Parathyroid adenoma (tissue), 2 donors: Measurements from ENCODE around the gene GLYATL1B.
"Not testable (repeated sequence)": the region's sequence is repeated elsewhere in the genome, so short reads cannot be mapped to it uniquely, and the experiment has no call there.

Experiments used
- H2AFZ ChIP-seq: fragments of 300-600 bp; sonication (generic); one replicate; pipeline ENCODE4 v1.7.0; 2017; ENCODE audit warnings: antibody characterized with exemption, mild to moderate bottlenecking
- H3K27ac ChIP-seq: fragments of 300-600 bp; sonication (generic); one replicate; pipeline ENCODE4 v1.7.0; 2017
- H3K27me3 ChIP-seq: fragments of 300-600 bp; sonication (generic); one replicate; pipeline ENCODE4 v1.7.0; 2017; ENCODE audit warnings: low read length; ENCODE audit not compliant: control insufficient read depth, insufficient read depth
- H3K36me3 ChIP-seq: fragments of 300-600 bp; sonication (generic); one replicate; pipeline ENCODE4 v1.7.0; 2017; ENCODE audit warnings: low read length; ENCODE audit not compliant: control insufficient read depth, insufficient read depth
- H3K4me1 ChIP-seq: fragments of 300-600 bp; sonication (generic); one replicate; pipeline ENCODE4 v1.7.0; 2017; ENCODE audit warnings: control low read depth
- H3K4me2 ChIP-seq: fragments of 300-600 bp; sonication (generic); one replicate; pipeline ENCODE4 v1.7.0; 2017; ENCODE audit warnings: low read length
- H3K4me3 ChIP-seq: fragments of 300-600 bp; sonication (generic); one replicate; pipeline ENCODE4 v1.7.0; 2017; ENCODE audit warnings: low read depth, low read length
- H3K79me2 ChIP-seq: fragments of 300-600 bp; sonication (generic); one replicate; pipeline ENCODE4 v1.7.0; 2017; ENCODE audit warnings: control low read depth
- H3K9ac ChIP-seq: fragments of 300-600 bp; sonication (generic); one replicate; pipeline ENCODE4 v1.7.0; 2017; ENCODE audit warnings: mild to moderate bottlenecking
- H3K9me3 ChIP-seq: fragments of 300-600 bp; sonication (generic); one replicate; pipeline ENCODE4 v1.7.0; 2017; ENCODE audit warnings: low read length; ENCODE audit not compliant: control insufficient read depth
- TF ChIP-seq, protein P1 (sequence below): fragments of 300-600 bp; sonication (generic); IDR thresholded peaks from one replicate; pipeline ENCODE4 v1.7.0; 2017; ENCODE audit warnings: antibody characterized with exemption, mild to moderate bottlenecking
- donor health status: primary hyperparathyroidism.

Gene GLYATL1B

DNA sequence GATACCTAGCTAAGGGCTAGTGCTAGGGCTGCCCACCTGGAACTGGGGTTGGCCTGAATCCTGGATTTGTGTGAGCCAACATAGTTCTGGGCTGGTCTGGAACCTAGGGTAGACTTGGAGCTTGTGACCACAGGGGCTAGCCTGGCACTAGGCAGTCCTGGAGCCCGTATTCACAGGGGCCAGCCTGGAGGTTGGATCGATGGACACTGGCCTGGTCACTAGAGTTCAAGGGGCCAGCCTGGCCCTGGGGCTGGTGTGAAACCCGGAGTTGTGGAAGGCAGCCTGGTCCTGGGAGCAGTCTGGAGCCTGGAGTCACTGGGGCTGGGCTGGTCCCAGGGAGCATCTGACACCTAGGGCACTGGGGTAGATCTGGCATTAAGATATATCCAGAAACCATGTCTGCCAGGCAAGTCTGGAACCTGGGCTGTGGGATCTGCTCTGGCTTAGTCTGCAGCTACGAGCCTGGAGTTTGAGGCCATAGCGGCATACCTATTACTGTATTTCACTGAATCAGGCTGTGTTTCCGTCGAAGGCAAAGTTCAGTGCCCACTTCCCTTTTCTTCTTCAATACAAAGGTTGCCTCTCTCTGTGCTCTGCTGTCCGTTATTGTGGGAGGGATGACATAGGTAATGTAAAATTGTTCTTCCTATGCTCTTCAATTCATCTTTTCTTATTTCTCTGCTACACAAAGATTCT, 9.1 kb upstream of the GLYATL1B start:
- Histone ChIP-seq H3K36me3 (no peaks in the 10 kb centered on the region), H3K9me3 (no peaks in the 10 kb centered on the region), H2AFZ (no peak overlapping the region), H3K27ac (no peak overlapping the region), H3K4me2 (no peak overlapping the region), H3K4me1 (no peaks in the 10 kb centered on the region), H3K79me2 (no peaks in the 10 kb centered on the region), H3K9ac (no peak overlapping the region), H3K27me3 (no peaks in the 10 kb centered on the region), H3K4me3 (no peak overlapping the region)
- TF ChIP-seq, protein P1, sequence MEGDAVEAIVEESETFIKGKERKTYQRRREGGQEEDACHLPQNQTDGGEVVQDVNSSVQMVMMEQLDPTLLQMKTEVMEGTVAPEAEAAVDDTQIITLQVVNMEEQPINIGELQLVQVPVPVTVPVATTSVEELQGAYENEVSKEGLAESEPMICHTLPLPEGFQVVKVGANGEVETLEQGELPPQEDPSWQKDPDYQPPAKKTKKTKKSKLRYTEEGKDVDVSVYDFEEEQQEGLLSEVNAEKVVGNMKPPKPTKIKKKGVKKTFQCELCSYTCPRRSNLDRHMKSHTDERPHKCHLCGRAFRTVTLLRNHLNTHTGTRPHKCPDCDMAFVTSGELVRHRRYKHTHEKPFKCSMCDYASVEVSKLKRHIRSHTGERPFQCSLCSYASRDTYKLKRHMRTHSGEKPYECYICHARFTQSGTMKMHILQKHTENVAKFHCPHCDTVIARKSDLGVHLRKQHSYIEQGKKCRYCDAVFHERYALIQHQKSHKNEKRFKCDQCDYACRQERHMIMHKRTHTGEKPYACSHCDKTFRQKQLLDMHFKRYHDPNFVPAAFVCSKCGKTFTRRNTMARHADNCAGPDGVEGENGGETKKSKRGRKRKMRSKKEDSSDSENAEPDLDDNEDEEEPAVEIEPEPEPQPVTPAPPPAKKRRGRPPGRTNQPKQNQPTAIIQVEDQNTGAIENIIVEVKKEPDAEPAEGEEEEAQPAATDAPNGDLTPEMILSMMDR: no peak

DNA sequence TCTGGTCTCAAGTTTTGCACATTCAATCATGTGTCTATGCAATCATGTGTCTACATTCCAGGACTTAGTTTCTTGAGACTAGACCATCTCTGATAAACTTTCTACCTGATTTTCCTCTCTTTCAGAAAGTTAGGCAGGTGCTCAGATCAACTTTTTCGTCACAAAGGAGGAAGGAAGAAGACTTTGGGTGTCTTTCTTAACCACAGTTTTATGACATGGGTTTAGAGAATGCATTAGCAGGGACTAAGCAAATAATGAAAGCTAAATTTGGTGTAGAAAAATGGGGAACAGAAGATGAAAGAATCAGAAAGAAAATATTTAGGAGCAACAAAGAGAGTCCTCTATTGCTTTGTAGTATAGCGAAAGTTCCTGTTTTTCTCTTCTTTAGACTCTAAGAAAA, 7.7 kb upstream of the GLYATL1B start:
- H3K4me3 ChIP-seq: no peak overlapping the region
- TF ChIP-seq, protein P1: no peak
- no peaks in the 10 kb centered on the region for H3K27me3 ChIP-seq

DNA sequence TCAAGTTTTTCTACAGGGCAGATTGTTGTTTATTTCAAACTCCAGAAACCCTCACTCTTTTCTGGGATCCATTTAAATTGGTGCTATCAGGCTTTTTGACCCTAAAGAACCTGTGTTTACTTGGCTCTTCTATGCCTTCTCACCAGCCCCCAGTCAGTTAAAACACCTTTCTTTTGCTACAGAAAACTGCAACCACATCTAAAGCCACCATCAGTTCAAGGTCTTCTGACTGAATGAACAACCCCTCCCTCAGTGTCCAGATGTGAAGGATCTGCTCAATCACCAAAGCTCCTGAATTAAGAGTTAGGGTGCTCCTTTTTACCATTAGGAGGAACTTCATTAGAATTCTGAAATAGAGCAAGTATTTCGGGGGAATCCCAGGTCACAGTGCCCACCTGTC, 7.0 kb upstream of the GLYATL1B start:
- Histone ChIP-seq H3K9me3 (no peaks in the 10 kb centered on the region), H3K36me3 (no peaks in the 10 kb centered on the region), H3K79me2 (no peaks in the 10 kb centered on the region), H3K27me3 (no peaks in the 10 kb centered on the region), H3K4me3 (no peak overlapping the region), H3K4me1 (no peaks in the 10 kb centered on the region), H3K9ac (no peak overlapping the region), H3K4me2 (no peak overlapping the region), H3K27ac (no peak overlapping the region), H2AFZ (no peak overlapping the region)
- TF ChIP-seq, protein P1: no peak

More for the DNA sequence above, 7.7 kb upstream of the GLYATL1B start:
- Histone ChIP-seq H3K4me2 (no peak overlapping the region), H3K79me2 (no peaks in the 10 kb centered on the region), H2AFZ (no peak overlapping the region), H3K27ac (no peak overlapping the region), H3K9me3 (no peaks in the 10 kb centered on the region), H3K36me3 (no peaks in the 10 kb centered on the region), H3K9ac (no peak overlapping the region), H3K4me1 (no peaks in the 10 kb centered on the region)

DNA sequence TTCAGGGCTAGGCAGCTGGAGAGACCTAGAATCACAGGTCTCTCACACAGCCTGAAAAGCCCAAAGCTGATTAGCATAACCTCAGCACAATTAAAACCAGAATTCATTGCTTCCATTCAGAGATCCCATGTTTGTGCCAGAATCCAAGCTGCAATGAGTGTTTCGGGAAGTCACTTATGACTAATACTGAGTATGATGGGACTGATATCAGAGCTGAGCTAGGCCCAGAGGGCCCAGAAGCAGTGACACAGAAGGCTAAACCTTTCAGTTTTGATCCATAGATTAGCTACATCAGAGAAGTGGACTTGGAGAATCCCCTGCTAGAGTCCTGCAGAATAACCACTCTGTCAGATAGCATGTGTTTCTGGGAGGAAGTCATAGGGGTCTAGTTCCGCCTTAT, 5.7 kb upstream of the GLYATL1B start:
- not testable (repeated sequence) for H3K4me1 ChIP-seq, H3K4me2 ChIP-seq, H3K9me3 ChIP-seq, H3K9ac ChIP-seq, H3K36me3 ChIP-seq, H2AFZ ChIP-seq, H3K27ac ChIP-seq, H3K4me3 ChIP-seq, H3K27me3 ChIP-seq, H3K79me2 ChIP-seq

DNA sequence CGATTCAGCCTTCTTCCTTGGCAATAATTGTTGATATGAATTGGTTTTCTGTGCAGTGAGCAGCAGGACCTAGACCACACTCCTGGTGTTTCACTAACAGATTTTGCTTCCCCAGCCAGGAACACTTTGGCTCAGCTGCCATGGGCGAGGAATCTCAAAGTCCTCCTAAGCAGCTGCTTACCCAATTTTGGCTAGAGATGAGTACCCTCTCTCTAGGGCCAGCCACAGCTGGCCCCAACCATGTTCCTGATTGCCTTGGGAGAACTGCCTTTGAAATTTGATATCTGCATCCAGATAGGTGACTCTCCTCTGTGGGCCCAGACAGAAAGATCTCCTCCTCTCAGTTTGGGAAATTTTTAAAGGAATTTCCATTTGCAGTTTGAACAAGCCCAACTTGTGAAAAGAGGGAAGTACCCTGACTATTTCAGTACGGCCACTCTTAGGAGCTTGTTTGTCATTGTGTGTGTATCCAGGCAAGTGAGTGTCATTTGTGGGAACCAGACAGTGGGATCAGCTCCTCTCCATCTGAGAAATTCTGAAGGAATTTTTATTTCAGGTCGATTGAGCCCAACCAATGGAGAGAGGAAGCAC, 4.6 kb upstream of the GLYATL1B start:
- not testable (repeated sequence) for H3K27ac ChIP-seq, H3K4me1 ChIP-seq, H3K9ac ChIP-seq, H3K79me2 ChIP-seq, H3K9me3 ChIP-seq, H2AFZ ChIP-seq, H3K4me3 ChIP-seq, H3K36me3 ChIP-seq, H3K4me2 ChIP-seq, H3K27me3 ChIP-seq
